DMS79 treated with DMSO at 0.1 percent for 48 hours (cell line): ENCODE results near the gene UTY.
"Not testable (repeated sequence)": the region's sequence is repeated elsewhere in the genome, so short reads cannot be mapped to it uniquely, and the experiment has no call there.

Source experiments
- DNase-seq: peaks from one replicate; lab custom pipeline; 2025; lab: John Stamatoyannopoulos, UW

UTY gene

GRCh38 chrY:13299411-13299810 is 180.4 kb downstream of the UTY start:
- no peak for DNase-seq

GRCh38 chrY:13296176-13296890 is 183.5 kb downstream of the UTY start:
- DNase-seq = no peak

- DNase-seq = no peak
Observed at GRCh38 chrY:13295026-13295425, 184.8 kb downstream of the UTY start.

- no peak for DNase-seq
Observed at GRCh38 chrY:13291199-13291598, 188.6 kb downstream of the UTY start.

- DNase-seq = not testable (repeated sequence)
Observed at GRCh38 chrY:13282151-13283054, 197.4 kb downstream of the UTY start.

GRCh38 chrY:13279561-13279960 is 200.3 kb downstream of the UTY start:
- no peak for DNase-seq

- no peak for DNase-seq
Observed at GRCh38 chrY:13271706-13272105, 208.1 kb downstream of the UTY start.

GRCh38 chrY:13253941-13254440 is 225.8 kb downstream of the UTY start:
- not testable (repeated sequence) for DNase-seq

- no peak for DNase-seq
Observed at GRCh38 chrY:13250421-13250820, 229.4 kb downstream of the UTY start.

GRCh38 chrY:13243716-13244115 is 236.1 kb downstream of the UTY start:
- DNase-seq = no peak

GRCh38 chrY:13233901-13234300 is 245.9 kb downstream of the UTY start:
- no peak for DNase-seq

- no peak for DNase-seq
Observed at GRCh38 chrY:13233118-13233517, 246.7 kb downstream of the UTY start.

- no peak for DNase-seq
Observed at GRCh38 chrY:13227354-13227953, 252.4 kb downstream of the UTY start.

- no peak for DNase-seq
Observed at GRCh38 chrY:13210961-13211646, 268.7 kb downstream of the UTY start.

GRCh38 chrY:13205214-13205613 is 274.6 kb downstream of the UTY start:
- no peak for DNase-seq
